HG02642 (cell line): ENCODE measurements around the gene POU2AF1.
"Not testable (repeated sequence)": the region's sequence is repeated elsewhere in the genome, so short reads cannot be mapped to it uniquely, and the experiment has no call there.

Experiments
- ATAC-seq: cut with Tn5 transposase; IDR thresholded peaks from one replicate; pipeline ENCODE4 v1.9.1; 2021; ENCODE audit warnings: mild to moderate bottlenecking; ENCODE audit not compliant: unreplicated experiment, poor library complexity

The POU2AF1 gene

DNA sequence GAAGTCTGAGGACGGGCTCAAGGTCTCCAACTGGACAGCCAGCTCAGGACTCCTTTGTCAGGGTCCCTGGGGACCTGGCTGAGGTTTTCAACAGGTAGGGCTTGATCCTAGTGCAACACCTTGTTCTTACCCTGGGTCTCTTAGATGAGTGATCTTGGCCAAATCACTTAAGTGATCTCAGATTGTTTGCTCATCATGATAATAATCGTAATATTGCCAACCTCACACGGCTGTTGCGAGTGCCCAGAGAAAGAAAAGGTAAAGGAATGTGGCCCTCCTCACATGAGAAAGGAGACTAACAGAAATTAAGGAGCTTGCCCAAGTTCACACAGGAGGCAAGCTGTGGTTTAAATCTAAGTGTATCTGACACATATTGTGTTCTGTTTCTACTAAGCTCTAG lies 52.3 kb downstream of the POU2AF1 start:
- ATAC-seq = no peak

DNA sequence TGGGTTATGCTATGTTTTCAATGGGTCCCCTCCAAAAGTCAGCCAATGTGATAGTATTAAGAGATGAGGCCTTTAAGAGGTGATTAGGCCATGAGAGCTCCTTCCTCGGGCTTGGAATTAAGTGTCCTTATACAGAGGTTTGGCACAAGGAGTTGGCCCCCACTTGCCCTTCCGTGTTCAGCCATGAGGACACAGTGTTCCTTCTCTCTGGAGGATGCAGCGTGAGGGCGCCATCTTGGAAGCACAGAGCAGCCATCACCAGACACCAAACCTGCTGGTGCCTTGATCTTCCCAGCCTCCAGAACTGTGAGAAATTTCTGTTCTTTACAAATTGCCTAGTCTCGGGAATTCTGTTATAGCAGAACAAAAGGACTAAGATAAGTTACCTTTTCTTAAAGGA lies 53.8 kb downstream of the POU2AF1 start:
- no peak for ATAC-seq

DNA sequence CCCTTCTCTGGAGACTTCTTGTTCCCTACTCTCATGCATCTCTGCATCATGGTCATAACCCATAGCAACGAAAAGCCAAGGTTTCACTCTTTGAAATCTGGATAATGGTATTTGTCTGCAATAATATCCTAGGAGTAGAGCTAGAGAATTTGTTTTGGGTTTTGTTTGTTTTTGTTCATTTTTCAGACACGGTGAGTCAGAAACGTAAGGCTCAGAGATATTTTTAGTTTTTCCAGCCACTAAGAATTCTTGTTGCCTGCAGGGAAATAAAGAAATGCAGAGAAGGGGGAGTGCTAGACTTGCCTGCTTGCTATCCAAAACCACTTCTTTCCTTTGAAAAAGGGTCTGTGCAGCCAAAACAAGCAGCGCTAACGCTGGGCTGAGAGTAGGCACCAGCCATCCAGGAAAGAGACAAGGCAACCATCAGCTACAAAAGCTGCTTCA lies 54.8 kb downstream of the POU2AF1 start:
- no peak for ATAC-seq

DNA sequence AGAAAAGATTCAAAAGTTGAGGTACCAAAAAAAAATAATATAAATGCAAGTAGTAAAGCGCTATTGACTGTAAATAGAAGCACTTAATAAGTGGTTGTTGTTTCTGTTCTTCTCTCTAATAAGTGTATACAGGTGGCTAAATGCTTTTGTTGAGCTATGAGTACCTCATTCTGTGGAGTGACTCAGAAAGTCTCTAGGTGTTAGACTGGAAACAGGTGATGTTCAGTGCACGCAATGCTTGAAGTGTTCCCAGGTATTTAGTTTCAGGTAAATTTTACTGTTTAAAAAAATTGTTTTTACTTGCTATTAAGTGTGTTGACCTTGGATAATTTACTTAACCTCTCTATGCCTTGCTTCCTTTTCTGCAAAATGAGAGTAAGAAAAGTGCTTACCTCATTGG lies 56.5 kb downstream of the POU2AF1 start:
- ATAC-seq = no peak

DNA sequence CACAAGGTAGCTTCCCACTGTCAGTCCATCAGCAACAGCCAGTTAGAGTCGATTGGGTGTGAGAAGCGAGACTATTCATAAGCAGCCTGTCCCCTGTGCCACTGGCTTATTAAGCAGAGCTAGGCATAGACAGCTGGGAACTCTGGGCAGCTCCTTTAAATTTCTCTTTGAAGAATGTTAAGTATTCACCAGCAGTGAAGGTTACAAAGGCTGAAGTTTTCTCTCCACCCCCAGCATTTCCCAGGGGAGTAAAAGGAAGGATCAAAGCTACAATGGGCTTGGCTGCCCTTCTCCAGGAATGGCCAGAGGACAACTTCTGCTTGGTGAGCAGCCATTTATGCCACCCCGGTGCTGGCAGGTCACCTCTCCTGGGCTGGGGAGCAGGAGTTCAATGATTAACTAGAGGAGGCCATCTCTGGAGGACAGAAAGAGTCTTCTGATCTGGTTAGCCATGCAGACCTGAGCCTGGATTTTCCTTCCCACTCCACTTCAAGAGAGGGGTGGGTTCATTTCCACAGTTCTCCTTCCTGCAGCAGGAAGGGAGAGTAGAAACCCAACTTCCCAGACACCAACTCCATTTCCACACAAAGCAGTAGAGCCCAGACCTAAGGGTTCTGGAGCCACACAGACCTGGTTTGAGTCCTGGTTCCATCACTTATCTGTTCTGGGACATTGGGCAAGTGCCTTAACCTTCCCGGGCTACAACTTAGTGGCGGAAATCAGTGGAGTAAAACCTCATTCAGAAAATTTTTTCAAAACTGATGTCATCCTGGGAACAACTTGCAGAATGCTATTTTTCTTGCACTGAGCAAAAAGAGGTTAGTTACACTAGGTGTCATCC lies 58.1 kb downstream of the POU2AF1 start:
- ATAC-seq = no peak

DNA sequence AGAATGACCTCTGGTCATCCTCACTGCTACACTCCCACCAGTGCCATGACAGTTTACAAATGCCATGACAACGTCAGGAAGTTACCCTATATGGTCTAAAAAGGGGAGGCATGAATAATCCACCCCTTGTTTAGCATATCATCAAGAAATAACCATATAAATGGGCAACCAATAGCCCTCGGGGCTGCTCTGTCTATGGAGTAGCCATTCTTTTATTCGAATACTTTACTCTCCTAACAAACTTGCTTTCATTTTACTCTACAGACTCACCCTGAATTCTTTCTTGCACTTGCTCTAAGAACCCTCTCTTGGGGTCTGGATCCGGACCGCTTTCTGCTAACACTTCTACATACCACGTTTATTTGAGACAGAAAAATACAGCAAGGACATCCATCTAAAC lies 58.9 kb downstream of the POU2AF1 start:
- not testable (repeated sequence) for ATAC-seq

DNA sequence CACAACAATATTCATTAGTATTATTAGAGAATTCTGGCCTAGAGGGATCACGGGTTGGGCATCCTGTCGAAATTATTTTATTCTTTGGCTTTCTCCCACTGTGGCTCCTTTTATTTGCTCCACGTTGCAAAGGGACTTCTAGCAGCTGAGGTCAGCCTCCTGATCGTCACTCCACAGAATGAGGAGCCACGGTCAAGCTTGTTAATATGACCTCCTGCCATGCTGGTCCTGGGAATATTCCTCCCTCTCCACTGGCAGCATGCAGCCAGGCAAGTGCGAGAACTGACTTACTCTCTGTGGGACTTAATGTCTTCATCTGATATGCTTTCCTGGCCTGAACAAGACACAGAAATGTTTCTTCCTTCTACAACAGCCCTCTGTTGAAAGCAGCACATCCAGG lies 59.8 kb downstream of the POU2AF1 start:
- no peak for ATAC-seq

DNA sequence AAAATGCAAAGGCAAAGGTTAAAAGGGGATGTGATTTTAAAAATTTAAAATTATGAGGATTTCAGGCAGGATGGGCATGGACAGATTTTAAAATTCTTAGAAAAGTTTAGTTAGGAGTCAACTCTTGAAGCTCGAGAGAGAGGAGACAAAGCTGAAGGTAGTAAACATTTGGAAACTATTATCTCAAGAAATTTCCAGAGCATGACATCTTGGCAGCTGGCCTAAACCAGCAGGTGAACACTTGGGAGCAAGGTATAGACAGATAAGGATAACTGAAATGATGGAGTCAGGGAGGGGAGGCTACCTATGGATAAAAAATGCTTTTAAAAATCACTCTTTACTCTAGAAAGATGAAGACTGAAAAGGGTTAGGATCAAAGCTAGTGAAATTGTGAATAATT lies 67.0 kb downstream of the POU2AF1 start:
- no peak for ATAC-seq

DNA sequence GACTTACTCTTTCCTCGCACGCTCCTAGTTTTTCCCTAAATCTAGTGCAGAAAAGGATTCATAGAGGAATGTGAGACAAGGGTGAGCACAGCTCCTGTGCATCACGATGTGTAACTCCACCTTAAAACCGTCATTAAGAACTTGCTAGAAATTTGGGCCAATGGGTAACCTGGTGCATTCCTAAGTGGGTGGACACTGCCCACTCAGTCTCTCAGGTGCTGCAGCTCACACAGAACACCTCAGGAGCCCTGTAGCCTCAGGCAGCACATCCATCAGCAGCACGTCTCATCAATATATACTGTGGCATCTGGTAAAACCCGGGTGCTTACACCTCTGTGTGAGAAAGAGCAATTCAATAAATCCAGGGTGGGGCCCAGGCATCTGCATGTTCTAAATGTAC lies 68.4 kb downstream of the POU2AF1 start:
- no peak for ATAC-seq

DNA sequence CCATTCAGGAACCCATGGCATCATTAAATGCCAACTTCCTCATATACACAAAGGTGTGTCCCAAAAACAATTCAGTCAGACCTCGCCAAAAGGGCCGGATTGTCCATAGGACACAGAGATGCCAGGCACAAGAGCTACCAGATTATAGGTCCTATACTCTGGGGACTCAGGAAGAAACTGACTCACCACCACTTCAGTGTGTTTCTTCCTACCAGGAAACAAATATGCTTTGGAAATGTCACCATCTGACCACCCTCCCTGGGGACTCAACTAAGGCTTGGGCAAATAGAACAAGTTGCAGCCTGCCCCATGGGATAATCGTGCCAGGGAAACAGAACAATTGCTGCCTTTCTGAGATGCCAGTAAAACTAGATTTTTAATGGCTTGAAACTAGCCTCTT lies 69.0 kb downstream of the POU2AF1 start:
- ATAC-seq = no peak

DNA sequence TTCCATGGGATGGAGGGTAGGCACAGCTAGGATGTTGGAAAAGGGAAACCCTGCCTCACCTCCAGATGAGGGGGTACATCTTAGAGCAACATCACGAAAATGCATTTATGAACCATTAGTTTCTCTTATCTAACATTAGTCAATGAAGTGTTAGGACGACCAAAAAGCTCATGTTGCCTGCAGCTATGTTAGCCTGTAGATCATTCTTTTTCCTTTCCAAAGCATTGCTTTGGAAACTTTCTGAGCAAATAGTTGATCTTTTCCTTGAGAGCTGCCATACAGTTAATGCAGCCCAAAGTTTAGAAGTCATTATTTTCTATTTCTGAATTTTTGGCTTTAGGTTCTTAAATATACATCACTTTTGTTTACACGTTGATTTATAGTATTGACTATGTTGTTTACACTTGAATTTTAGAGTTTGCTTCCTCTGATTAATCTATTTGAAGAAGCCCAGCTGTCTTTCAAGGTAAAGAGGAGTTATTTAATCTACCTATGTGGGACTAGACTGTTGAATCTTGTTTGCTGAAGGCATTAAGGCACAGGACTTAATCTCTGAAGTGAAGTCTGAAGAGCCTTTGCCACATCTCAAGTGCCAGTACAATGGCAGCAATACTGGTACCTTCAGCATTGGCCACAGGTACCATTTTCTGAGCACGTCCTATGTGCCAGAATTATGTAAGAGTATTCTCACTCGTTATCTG lies 69.7 kb downstream of the POU2AF1 start:
- ATAC-seq = no peak

DNA sequence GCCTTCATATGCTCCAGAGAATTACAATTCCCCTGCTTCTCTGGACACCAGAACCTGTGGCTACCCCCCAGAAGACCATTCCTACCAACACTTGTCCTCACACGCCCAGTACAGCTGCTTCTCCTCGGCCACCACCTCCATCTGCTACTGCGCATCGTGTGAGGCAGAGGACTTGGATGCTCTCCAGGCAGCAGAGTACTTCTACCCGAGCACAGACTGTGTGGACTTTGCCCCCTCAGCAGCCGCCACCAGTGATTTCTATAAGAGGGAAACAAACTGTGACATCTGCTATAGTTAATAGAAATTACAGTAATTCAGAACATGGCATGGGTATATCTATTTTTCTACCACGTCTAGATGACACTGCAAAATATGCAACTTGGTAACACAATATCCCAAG lies 70.9 kb downstream of the POU2AF1 start:
- ATAC-seq = no peak

DNA sequence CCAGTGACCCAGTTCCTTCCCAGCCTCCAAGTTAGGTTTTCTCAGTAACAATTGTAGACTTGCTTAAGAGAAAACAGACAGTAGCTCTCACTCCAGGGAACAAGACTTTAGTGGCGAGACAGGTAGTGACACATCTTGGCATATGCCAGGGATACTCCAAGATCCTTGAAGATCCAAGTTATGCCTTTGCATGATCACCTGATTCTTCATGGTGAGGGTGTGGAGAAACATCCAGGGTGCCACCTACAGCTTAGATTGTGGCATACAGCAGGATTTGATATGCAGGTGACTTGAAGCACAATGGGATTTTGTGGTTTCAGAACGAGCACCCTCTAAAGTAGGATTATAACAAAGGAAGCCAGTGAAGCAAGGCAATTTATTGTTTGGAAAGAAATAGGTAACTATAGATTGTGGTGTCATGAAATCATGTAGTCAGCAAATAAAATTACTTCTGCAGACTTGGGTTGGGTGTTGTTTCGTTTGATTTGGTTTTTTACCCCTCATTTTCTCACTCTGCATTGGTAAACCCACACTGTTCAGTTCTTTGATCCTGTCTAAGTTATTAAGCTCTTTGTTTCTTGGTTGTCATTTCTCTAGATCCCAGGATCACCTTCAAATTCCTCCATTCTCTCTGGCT lies 71.5 kb downstream of the POU2AF1 start:
- no peak for ATAC-seq

DNA sequence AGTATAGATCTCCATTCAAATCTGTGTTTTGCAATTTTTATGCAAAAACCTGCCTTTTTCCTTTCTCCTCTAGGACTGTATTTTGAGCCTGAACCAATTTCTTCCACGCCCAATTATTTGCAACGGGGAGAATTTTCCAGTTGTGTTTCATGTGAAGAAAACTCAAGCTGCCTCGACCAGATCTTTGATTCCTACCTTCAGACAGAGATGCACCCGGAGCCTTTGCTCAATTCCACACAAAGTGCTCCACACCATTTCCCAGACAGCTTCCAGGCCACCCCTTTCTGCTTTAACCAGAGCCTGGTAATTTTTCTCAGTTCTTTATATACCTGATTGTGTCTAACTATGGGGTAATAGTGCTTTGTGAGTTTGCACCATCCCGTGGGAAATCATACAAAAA lies 72.8 kb downstream of the POU2AF1 start:
- ATAC-seq = no peak

DNA sequence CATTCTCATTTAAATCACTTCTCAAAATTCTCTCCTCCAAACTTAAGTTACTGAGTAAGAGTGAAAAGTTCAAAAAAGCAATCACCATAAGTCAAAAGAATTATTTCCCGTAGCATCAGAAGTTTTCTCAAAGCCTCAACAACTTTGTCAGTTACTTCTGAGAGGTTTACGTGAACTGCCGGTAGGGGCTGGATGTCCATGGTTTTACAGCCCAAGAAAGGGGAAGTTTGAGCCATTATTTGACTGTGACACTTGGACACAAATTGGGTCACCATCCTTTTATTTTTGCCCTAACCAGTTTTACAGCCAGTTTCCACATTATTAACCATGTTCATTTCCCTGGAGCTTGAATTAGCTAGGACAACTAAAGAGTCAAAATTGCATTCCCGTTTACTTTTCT lies 73.2 kb downstream of the POU2AF1 start:
- no peak for ATAC-seq

DNA sequence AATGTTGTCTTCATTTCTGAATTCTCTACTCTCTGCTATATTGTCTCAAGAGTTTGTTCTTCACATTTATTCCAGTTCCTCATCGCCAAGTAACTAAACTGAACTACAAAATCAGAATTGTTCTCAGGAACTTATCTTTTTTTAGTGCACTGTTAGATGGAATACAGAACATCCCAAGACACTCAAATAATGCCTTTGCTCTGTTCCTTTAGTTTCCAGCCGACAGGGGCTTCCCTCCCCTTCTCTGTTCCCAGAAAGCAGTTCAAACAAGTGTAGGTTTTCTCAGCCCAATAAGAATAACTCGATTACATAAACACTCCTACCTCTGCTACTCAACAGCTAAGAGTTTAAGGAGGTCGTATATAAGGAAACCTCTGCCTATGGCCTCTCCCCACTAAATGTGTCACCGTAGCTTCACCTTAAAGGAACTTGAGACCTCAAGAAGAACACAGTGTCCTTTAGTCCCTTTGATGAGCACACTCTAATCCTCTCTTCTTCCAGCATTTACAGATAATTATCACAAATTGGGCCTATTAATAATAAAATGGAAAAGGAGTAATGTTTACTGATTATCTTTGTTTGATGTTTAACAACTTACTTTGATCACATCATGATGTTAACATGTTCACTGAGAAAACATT lies 73.8 kb downstream of the POU2AF1 start:
- ATAC-seq = no peak

DNA sequence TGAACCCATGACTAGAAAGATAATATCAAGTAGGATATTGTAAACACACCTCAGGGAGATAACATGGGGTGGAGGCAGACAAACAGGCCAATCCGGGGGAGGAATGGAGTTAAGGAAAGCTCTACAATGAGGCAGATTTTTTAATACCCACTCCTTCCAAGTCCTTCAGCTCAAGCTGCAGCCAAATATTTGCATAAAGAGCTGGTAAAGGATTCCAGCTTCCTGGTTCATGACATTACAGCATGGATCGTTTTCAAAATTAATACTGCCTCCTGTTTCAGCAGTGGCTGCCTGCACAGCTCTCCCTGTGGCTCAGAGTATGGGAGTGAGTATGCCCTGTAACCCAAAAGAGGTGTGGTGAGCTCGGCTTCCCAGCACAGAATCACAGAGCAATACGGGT lies 75.6 kb downstream of the POU2AF1 start:
- no peak for ATAC-seq

DNA sequence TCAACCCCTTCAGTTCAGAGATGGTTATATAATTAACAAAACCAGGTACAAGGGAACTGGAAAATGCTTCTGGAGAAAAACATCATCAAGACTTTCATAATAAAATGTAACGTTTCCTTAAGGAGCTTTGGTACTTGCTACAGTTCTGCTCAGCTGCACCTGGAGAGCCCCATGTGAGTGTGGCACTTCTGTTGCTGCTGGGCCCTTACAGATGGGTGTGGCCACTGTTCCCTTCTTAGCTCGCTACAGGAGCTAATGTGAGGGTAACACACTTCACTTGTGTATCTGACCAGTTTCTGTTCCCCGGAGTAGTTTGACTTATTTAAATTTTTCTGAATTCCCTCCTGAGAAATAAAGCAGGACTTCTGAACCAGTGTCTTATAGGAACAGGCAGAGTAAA lies 76.8 kb downstream of the POU2AF1 start:
- ATAC-seq = no peak
